Spleen (tissue), 7 donors: ENCODE data around the gene SERINC5.

Experiments used
- POLR2A ChIP-seq, 3 donors: fragments of 450-650 bp; IDR thresholded peaks; one replicate each; pipeline ENCODE4 v1.5.1; 2017; ENCODE audit warnings: antibody characterized with exemption in 3 of 3, mild to moderate bottlenecking in 1 of 3
- POLR2AphosphoS5 ChIP-seq, 3 donors: sonication (generic); formaldehyde crosslinking; IDR thresholded peaks; one replicate each; pipeline ENCODE4 v1.5.1; 2017; ENCODE audit warnings: antibody characterized with exemption in 3 of 3
- TF ChIP-seq, protein P1 (sequence below), 11 experiments: fragments of 200-600 bp in 7 of 11; fragments of 450-650 bp in 4 of 11; sonication (generic) in 4 of 11; IDR thresholded peaks in 8 of 11; conservative IDR thresholded peaks in 3 of 11; 1 replicate in 7 of 11; 2 replicates in 4 of 11; pipeline versions ENCODE4 v1.4.0 to v1.8.0; 2016 to 2021; ENCODE audit warnings: antibody characterized with exemption in 11 of 11, inconsistent platforms in 4 of 11, mild to moderate bottlenecking in 1 of 11
- donor health status: DM: no; HTN: no; CAD: no; lungs with moderate emphysema.
- donor health status: DM: no; HTN: no; CAD: no.
- donor health status: DM: no; HTN: no; CAD: no.

DNA sequence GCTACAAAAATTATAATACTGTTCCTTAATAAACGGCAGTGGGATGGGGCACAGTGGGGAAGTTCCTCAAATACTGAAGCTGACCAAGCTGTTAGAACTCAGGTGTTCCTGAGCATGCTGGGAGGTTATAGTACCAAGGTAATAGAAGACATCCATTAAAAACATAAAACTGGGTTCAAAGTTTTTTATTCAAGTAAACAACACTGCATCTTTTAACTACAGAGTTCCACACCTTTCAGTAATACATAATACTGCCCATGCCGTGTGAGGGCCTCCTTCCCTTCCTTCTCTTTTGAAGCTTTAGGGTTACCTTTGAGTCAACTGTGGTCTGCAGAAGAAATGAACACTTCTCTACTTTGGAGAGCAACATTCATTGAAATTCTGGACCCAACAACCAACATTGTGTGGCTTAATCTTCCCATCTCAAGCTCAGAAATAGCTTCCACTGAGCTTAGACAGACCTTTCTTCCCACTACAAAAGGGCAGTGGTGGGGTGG is 43.6 kb downstream of the SERINC5 start:
- TF ChIP-seq, protein P1, sequence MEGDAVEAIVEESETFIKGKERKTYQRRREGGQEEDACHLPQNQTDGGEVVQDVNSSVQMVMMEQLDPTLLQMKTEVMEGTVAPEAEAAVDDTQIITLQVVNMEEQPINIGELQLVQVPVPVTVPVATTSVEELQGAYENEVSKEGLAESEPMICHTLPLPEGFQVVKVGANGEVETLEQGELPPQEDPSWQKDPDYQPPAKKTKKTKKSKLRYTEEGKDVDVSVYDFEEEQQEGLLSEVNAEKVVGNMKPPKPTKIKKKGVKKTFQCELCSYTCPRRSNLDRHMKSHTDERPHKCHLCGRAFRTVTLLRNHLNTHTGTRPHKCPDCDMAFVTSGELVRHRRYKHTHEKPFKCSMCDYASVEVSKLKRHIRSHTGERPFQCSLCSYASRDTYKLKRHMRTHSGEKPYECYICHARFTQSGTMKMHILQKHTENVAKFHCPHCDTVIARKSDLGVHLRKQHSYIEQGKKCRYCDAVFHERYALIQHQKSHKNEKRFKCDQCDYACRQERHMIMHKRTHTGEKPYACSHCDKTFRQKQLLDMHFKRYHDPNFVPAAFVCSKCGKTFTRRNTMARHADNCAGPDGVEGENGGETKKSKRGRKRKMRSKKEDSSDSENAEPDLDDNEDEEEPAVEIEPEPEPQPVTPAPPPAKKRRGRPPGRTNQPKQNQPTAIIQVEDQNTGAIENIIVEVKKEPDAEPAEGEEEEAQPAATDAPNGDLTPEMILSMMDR (IDR thresholded peaks at IDR 0.05 in 8 of 11, conservative IDR thresholded peaks at IDR 0.05 in 3 of 11), result no peak
- TF ChIP-seq POLR2AphosphoS5 (IDR thresholded peaks at IDR 0.05), result no peak
- TF ChIP-seq POLR2A (IDR thresholded peaks at IDR 0.05), result no peak
